ENCODE results near the gene PEPD.

PEPD gene

GRCh38 chr19:33419788-33420130, 101.8 kb downstream of the PEPD start:
- TF ChIP-seq CTCF (IDR thresholded peaks at IDR 0.05; ENCODE audit: low read depth, low read length, missing control alignments), result no peak
- H3K4me3 ChIP-seq (replicated peaks; ENCODE audit: low read depth, low read length), result no peak overlapping the region
- no peak for DNase-seq (ENCODE audit: extremely low read depth, low read depth)

DNA sequence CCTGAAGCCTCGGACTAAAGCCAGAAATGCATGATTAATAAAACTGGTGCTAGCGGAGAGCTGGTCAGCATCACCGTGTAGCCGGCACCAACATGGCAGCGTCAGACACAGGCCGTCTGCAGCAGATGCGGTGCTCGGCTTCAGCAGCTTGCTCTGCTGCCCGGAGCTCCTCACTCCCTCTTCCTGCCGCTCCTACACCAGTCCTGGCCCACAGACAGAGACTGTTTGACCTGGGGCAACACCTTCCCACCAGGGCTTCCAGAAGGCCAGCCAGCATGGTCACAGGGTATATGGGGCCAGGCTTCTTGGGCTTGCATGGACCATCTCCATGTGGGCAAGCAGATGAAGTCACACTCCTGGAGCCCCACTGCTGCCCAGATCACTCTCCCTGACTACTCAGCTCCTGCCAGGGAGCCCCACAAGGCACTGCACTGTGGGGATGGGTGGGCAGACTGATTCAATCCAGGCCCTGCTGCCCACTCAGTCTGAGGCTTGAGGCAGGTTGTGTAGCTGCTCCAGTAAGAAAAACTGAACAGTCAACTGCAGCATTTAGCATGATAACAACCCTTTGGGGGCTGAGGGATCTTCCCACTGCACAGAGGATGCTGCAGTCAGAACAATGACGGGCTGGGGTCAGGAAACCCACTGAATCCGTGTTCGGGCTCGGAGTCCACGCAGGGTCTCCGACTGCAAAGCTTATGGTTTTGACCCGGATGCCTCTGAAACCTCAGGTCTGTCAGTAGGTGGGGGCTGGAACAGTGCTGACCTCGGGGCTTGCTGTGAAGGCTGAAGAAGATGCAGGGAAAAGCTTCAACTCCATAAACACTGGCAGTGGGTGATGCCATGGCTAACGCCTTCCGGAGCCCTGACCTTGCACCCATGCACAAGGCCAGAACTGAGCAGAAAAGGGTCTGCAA, 102.5 kb downstream of the PEPD start:
- no peak for DNase-seq (ENCODE audit: extremely low read depth, low read depth)
- no peak overlapping the region for H3K4me3 ChIP-seq (replicated peaks; ENCODE audit: low read depth, low read length)
- no peak for TF ChIP-seq CTCF (IDR thresholded peaks at IDR 0.05; ENCODE audit: low read depth, low read length, missing control alignments)

DNA sequence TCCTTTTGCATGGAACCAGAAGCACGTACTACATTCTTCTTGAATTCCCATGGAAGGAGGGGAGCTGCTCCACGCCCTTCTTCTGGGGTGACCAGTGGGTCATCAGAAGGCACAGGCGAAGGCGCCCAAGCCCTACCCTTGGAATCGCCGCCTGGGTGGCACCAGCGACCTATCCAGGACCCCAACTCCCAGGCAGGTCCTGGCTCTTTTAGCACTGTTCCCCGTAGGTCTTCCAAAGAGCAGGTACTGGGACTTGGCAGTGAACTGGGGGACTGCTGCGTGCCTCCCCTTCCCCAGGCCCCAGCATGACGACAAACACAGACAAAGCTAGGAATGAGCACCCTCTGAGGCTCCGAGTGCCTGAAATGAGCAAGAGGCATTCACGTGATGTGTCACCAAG, 103.1 kb downstream of the PEPD start:
- no peak for DNase-seq (ENCODE audit: extremely low read depth, low read depth)
- TF ChIP-seq CTCF (IDR thresholded peaks at IDR 0.05; ENCODE audit: low read depth, low read length, missing control alignments), result no peak
- H3K4me3 ChIP-seq (replicated peaks; ENCODE audit: low read depth, low read length), result no peak overlapping the region

- DNase-seq (ENCODE audit: extremely low read depth, low read depth), result no peak
- no peak overlapping the region for H3K4me3 ChIP-seq (replicated peaks; ENCODE audit: low read depth, low read length)
- no peak for TF ChIP-seq CTCF (IDR thresholded peaks at IDR 0.05; ENCODE audit: low read depth, low read length, missing control alignments)
These were observed 103.8 kb downstream of the PEPD start for GRCh38 chr19:33417751-33418150.

- DNase-seq (ENCODE audit: extremely low read depth, low read depth), result peak; percentile 30
- H3K4me3 ChIP-seq (replicated peaks; ENCODE audit: low read depth, low read length), result no peak overlapping the region
- peak; percentile 75 for TF ChIP-seq CTCF (IDR thresholded peaks at IDR 0.05; ENCODE audit: low read depth, low read length, missing control alignments)
These were observed 105.0 kb downstream of the PEPD start for GRCh38 chr19:33416307-33417215.

DNA sequence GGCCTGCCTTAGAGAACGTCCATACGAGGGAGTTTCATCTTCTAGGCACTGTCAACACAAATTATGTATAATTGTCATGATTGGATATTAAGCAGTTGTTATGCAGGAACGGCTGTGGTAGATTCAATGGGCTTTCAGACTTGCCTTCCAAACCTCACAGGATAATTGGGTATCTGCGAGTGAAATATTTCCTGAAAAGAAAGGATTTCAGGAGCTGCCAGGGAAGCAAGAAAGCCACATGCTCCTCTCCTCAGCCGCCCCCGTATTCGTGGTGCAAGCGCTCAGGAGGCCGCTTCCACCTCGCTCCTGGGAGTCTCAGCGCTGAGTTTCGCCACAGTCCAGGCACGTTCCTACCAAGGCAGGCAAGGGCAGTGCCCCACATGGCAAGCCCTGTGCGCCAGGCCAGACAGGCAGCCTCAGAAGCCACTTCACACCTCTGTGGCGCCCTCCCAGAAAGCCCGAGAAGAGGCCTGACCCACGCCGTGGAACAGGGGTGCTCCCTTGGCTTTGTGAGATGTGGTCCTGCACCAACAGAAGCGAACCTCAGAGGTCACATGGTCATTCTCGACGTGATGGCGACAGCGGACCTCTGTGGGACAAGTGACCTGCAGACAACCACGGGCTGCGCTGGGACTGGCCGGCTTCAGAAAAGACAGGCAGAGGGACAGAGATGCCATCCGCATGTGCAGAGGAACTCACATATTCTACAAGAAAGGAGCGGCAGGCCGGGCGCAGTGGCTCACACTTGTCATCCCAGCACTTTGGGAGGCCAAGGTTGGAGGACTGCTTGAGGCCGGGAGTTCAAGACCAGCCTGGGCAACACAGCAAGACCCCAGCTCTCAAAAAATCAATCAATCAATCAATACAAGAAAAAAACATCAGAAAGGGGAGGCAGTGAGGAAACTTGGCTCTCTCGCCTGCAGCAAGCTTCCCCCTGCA, 106.7 kb downstream of the PEPD start:
- no peak overlapping the region for H3K4me3 ChIP-seq (replicated peaks; ENCODE audit: low read depth, low read length)
- DNase-seq (ENCODE audit: extremely low read depth, low read depth), result no peak

More for the DNA sequence above, 106.7 kb downstream of the PEPD start:
- no peak for TF ChIP-seq CTCF (IDR thresholded peaks at IDR 0.05; ENCODE audit: low read depth, low read length, missing control alignments)
